PC-3 (cell line): ENCODE results near the gene CYBC1. TPM values are rescaled to one million over a fixed set of nuclear protein-coding genes. Genes with fewer than 3 reads are reported as not detected.

Experiments
- ATAC-seq: fragments of 200-7000 bp; cut with Tn5 transposase; 2 replicates; pipeline ENCODE4 v1.9.1; 2020; ENCODE audit warnings: mild to moderate bottlenecking, moderate library complexity
- BruUV-seq: library from RNA; stranded (reverse); fragments of 400-500 nt; replicated peaks from 2 replicates; lab custom pipeline; 2021; lab: Mats Ljungman, UMichigan
- CTCF ChIA-PET: fragments of 300-600 bp; sonication (Branson Sonifier 250); formaldehyde crosslinking; loops from one replicate; lab custom pipeline; 2022; ENCODE audit warnings: antibody characterized with exemption; lab: Charles Lee
- POLR2A ChIA-PET: fragments of 300-600 bp; sonication (Branson Sonifier 250); formaldehyde crosslinking; loops from one replicate; lab custom pipeline; 2022; ENCODE audit warnings: antibody characterized with exemption; ENCODE audit not compliant: unreplicated experiment; lab: Charles Lee
- DNase-seq: peaks from one replicate; pipeline ENCODE4 v3.0.0-alpha.2; 2015
- H2AFZ ChIP-seq: fragments of 300-600 bp; sonication (generic); 2 replicates; pipeline ENCODE4 v1.6.0; 2016; ENCODE audit warnings: antibody characterized with exemption, low read length
- H3F3A ChIP-seq: fragments of 300-600 bp; sonication (generic); one replicate; pipeline ENCODE4 v1.6.0; 2017; ENCODE audit warnings: antibody characterized with exemption, low read length, control low read depth, mild to moderate bottlenecking; ENCODE audit not compliant: unreplicated experiment
- H3K27ac ChIP-seq: fragments of 300-600 bp; sonication (generic); 2 replicates; pipeline ENCODE4 v1.5.1; 2016; ENCODE audit warnings: mild to moderate bottlenecking, low read length
- H3K27me3 ChIP-seq: fragments of 300-600 bp; sonication (generic); 2 replicates; pipeline ENCODE4 v1.6.1; 2016; ENCODE audit warnings: low read length, mixed read lengths
- H3K36me3 ChIP-seq: fragments of 300-600 bp; sonication (generic); 2 replicates; pipeline ENCODE4 v1.6.1; 2016; ENCODE audit warnings: low read depth, mixed run types, low read length, mixed read lengths
- H3K4me1 ChIP-seq: fragments of 300-600 bp; sonication (generic); 2 replicates; pipeline ENCODE4 v1.5.1; 2016; ENCODE audit warnings: low read length; ENCODE audit not compliant: insufficient read depth
- H3K4me2 ChIP-seq: fragments of 300-600 bp; sonication (generic); 2 replicates; pipeline ENCODE4 v1.6.0; 2016; ENCODE audit warnings: low read length
- H3K4me3 ChIP-seq: fragments of 300-600 bp; sonication (generic); 2 replicates; pipeline ENCODE4 v1.5.1; 2016; ENCODE audit warnings: mild to moderate bottlenecking, low read length, mixed read lengths
- H3K79me2 ChIP-seq: fragments of 300-600 bp; sonication (generic); 2 replicates; pipeline ENCODE4 v1.6.1; 2017; ENCODE audit warnings: low read length, mixed read lengths
- H3K9ac ChIP-seq: fragments of 300-600 bp; sonication (generic); 2 replicates; pipeline ENCODE4 v1.6.0; 2016; ENCODE audit warnings: mild to moderate bottlenecking, low read length
- H3K9me2 ChIP-seq: fragments of 300-600 bp; sonication (generic); replicated peaks from 2 replicates; pipeline ENCODE4 v1.6.1; 2016; ENCODE audit warnings: mixed run types, low read length, mixed read lengths
- H3K9me3 ChIP-seq: fragments of 300-600 bp; sonication (generic); 2 replicates; pipeline ENCODE4 v1.6.1; 2016; ENCODE audit warnings: low read length, mixed read lengths
- H4K20me1 ChIP-seq: fragments of 300-600 bp; sonication (generic); 2 replicates; pipeline ENCODE4 v1.6.1; 2016; ENCODE audit warnings: low read length, mixed read lengths
- EZH2 ChIP-seq: fragments of 300-600 bp; sonication (generic); IDR thresholded peaks from one replicate; pipeline ENCODE4 v1.6.1; 2017; ENCODE audit warnings: antibody characterized with exemption, mild to moderate bottlenecking, low read length; ENCODE audit not compliant: unreplicated experiment
- EZH2phosphoT487 ChIP-seq: fragments of 300-600 bp; sonication (generic); IDR thresholded peaks from 2 replicates; pipeline ENCODE4 v1.6.1; 2018; ENCODE audit warnings: mild to moderate bottlenecking, antibody characterized with exemption, low read length, borderline replicate concordance
- intact Hi-C: fragments of 100-400 bp; cut with micrococcal nuclease; formaldehyde crosslinking; loops from 2 replicates; pipeline ENCODE4 v1.9.0; 2023
- total RNA-seq: library from RNA; depleted of rRNA; stranded (reverse); fragments of >200 nt; gene quantifications from 2 replicates; pipeline ENCODE4 v1.2.3, GENCODE V29; 2014
- TF ChIP-seq, protein P1 (sequence below): fragments of 300-600 bp; sonication (generic); conservative IDR thresholded peaks from 2 replicates; pipeline ENCODE4 v1.5.1; 2017; ENCODE audit warnings: antibody characterized with exemption, low read depth, mild to moderate bottlenecking, low read length

The CYBC1 gene
- total RNA-seq, 1 experiment from 2014 or later, result 77.2 TPM

DNA sequence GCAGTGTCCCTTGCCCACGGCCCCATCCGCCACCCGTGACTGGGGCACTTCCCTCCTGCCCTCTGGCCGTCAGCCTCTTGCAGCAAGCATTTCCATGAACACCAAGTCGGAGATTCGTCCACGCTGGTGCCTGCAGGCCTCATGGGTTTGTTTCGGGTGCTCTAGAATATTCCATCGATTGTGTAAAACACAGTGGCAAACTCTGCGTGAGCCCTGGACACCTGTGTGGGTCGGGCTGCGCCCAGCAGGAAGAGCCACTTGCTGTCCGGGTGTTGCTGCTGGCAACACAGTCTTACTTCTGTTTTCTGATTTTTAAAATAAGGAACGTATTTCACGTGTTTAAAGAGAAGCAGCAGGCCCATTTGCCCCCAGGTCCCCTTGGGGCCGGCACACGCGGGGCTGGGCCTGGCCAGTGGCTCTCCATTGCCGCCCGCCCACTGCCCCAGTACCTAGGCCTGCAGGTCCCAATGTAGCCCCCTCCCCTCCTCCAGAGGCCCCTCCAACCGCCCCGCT lies 10.0 kb downstream of the CYBC1 start:
- Histone ChIP-seq H4K20me1 (no peaks in the 10 kb centered on the region), H3K27ac (no peak overlapping the region), H3K9me3 (no peaks in the 10 kb centered on the region), H3K4me3 (no peak overlapping the region), H2AFZ (no peak overlapping the region), H3K4me1 (no peaks in the 10 kb centered on the region), H3K9me2 (no peaks in the 10 kb centered on the region), H3K79me2 (no peaks in the 10 kb centered on the region), H3F3A (no peaks in the 10 kb centered on the region), H3K4me2 (no peak overlapping the region), H3K36me3 (no peaks in the 10 kb centered on the region), H3K27me3 (no peaks in the 10 kb centered on the region), H3K9ac (no peak overlapping the region)
- no peak for TF ChIP-seq EZH2phosphoT487
- TF ChIP-seq, protein P1, sequence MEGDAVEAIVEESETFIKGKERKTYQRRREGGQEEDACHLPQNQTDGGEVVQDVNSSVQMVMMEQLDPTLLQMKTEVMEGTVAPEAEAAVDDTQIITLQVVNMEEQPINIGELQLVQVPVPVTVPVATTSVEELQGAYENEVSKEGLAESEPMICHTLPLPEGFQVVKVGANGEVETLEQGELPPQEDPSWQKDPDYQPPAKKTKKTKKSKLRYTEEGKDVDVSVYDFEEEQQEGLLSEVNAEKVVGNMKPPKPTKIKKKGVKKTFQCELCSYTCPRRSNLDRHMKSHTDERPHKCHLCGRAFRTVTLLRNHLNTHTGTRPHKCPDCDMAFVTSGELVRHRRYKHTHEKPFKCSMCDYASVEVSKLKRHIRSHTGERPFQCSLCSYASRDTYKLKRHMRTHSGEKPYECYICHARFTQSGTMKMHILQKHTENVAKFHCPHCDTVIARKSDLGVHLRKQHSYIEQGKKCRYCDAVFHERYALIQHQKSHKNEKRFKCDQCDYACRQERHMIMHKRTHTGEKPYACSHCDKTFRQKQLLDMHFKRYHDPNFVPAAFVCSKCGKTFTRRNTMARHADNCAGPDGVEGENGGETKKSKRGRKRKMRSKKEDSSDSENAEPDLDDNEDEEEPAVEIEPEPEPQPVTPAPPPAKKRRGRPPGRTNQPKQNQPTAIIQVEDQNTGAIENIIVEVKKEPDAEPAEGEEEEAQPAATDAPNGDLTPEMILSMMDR, result no peak
- no peak for TF ChIP-seq EZH2
- ChIA-PET CTCF (no interaction called here), POLR2A (no interaction called here)
- ATAC-seq, result no peak
- DNase-seq, result no peak
- intact Hi-C loops, result no loop called here
- BruUV-seq, result no TSS peak

DNA sequence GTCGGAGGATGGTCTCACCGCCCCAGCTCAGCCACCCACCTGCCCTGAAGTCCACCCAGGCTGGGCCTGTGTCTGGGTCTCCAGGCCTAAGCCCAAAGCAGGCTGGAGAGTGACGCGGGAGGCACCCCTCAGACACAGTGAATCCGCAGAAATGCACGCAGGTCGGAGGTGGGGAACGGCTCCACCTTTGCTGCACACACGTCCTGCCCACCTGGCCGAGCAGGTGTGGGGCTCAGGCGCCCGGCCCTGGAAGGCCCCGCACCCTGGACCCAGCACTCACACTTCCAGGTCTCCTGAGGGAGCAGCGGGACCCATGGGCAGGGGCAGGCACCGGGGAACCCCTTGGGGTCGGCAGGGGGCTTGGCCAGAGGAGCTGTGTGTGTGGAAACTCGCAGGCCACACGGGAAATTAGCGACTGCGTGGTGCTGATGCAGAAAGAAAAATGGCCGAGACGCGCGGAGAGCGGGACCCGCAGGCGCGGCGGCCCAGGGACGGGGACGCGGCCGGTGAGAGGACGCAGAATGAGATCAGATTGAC lies 10.7 kb downstream of the CYBC1 start:
- Histone ChIP-seq H3K9ac (no peak overlapping the region), H3K4me3 (no peak overlapping the region), H2AFZ (no peak overlapping the region), H4K20me1 (no peaks in the 10 kb centered on the region), H3K9me2 (no peaks in the 10 kb centered on the region), H3K27ac (no peak overlapping the region), H3F3A (no peaks in the 10 kb centered on the region), H3K4me2 (no peak overlapping the region), H3K79me2 (no peaks in the 10 kb centered on the region), H3K36me3 (no peaks in the 10 kb centered on the region), H3K9me3 (no peaks in the 10 kb centered on the region), H3K27me3 (no peaks in the 10 kb centered on the region), H3K4me1 (no peaks in the 10 kb centered on the region)
- no peak for ATAC-seq
- TF ChIP-seq, protein P1, result no peak
- TF ChIP-seq EZH2 (no peak), EZH2phosphoT487 (no peak)
- POLR2A ChIA-PET, result no interaction called here
- no peak for DNase-seq
- BruUV-seq, result no TSS peak
- intact Hi-C loops, result no loop called here
- CTCF ChIA-PET, result interaction anchor here (0.6 kb wide), 1 partner anchor 109 kb away, joined by 3 read pairs; no protein-coding TSS in a partner anchor

DNA sequence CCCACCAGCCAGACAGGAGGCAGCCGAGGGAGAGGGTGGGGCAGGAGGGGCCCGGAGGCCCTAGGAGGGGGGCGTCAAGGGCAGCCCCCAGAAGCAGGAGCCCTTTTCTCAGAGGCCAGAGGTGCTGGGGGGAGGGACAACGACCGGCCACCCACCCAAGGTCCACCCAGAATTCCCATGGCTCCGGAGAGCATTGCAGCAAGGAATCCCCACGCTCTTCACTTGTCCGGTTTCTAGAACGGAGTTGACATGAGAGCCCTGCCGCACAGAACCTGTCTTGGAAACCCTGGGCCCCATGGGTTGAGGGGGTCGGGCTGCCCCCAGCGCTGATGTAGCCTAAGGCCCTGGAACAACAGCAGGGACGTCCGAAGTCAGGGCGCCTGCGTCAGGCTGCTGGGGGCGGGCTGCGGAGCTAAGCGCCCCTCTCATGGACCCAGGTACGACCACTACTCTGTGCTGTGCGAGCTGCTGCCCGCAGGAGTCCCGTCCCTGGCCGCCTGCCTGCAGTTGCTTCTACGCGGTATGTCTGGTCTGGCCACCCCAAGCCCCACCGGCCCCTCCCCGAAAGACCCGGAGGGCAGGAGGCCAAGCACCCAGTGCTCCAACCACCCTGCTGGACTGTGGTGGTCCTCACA lies 11.2 kb downstream of the CYBC1 start:
- intact Hi-C loops, result no loop called here
- Histone ChIP-seq H3K27ac (no peak overlapping the region), H3F3A (no peaks in the 10 kb centered on the region), H3K4me1 (no peaks in the 10 kb centered on the region), H3K36me3 (no peaks in the 10 kb centered on the region), H2AFZ (no peak overlapping the region), H3K9me2 (no peaks in the 10 kb centered on the region), H3K9me3 (no peaks in the 10 kb centered on the region), H3K4me2 (no peak overlapping the region), H3K4me3 (no peak overlapping the region), H4K20me1 (no peaks in the 10 kb centered on the region), H3K9ac (no peak overlapping the region), H3K79me2 (no peaks in the 10 kb centered on the region), H3K27me3 (no peaks in the 10 kb centered on the region)
- BruUV-seq, result no TSS peak
- POLR2A ChIA-PET, result no interaction called here
- TF ChIP-seq EZH2 (no peak), EZH2phosphoT487 (no peak)
- TF ChIP-seq, protein P1, result no peak
- no peak for DNase-seq
- ATAC-seq, result no peak
- CTCF ChIA-PET, result interaction anchor here (0.6 kb wide), 1 partner anchor 109 kb away, joined by 3 read pairs; no protein-coding TSS in a partner anchor
